OCI-LY7 (cell line): Measurements from ENCODE around the gene GRID1.

Source experiments
- CTCF ChIP-seq: fragments of 200-600 bp; sonication (generic); conservative IDR thresholded peaks from 2 replicates; pipeline ENCODE4 v1.5.1; 2014; ENCODE audit warnings: mild to moderate bottlenecking, antibody characterized with exemption, low read length, moderate library complexity, mixed read lengths
- EZH2phosphoT487 ChIP-seq: fragments of 200-600 bp; sonication (generic); IDR thresholded peaks from 2 replicates; pipeline ENCODE4 v1.6.1; 2018; ENCODE audit warnings: low read depth, borderline replicate concordance, mild to moderate bottlenecking, mixed run types, antibody characterized with exemption, low read length, moderate library complexity, mixed read lengths

GRCh38 chr10:86167121-86167761 lies 199.4 kb downstream of the GRID1 start:
- no peak for TF ChIP-seq CTCF
- no peak for TF ChIP-seq EZH2phosphoT487
